ENCODE measurements around the gene CCDC7.

CCDC7 gene

GRCh38 chr10:32445036-32445435 lies 904 bp upstream of the CCDC7 start:
- no peaks in the 10 kb centered on the region for H3K36me3 ChIP-seq (ENCODE audit: control insufficient read depth in 1 of 2, insufficient read depth in 2 of 2, low read depth in 1 of 2, low read length in 2 of 2)
- peaks cover 2% of the 10 kb centered on the region for H3K79me1 ChIP-seq (replicated peaks; ENCODE audit: low read length, poor library complexity, severe bottlenecking)
- H4K91ac ChIP-seq (ENCODE audit: low read length) = no peak overlapping the region
- peak overlapping the region; percentile 100 for H3K9ac ChIP-seq (ENCODE audit: low read length)
- no peak overlapping the region for H2AFZ ChIP-seq (ENCODE audit: low read depth, low read length)
- H4K8ac ChIP-seq (ENCODE audit: low read length) = no peak overlapping the region
- H3K4me3 ChIP-seq (ENCODE audit: insufficient read depth in 1 of 2, low read depth in 1 of 2, low read length in 2 of 2) = peak overlapping the region in 1 of 2 experiments; percentile 95
- H3K23ac ChIP-seq (ENCODE audit: low read length in 2 of 2) = no peak overlapping the region
- H3K9me3 ChIP-seq (ENCODE audit: control insufficient read depth, low read length) = no peaks in the 10 kb centered on the region
- no peak overlapping the region for H2BK120ac ChIP-seq (ENCODE audit: low read depth, low read length)
- H3K14ac ChIP-seq (ENCODE audit: low read length in 2 of 2) = no peak overlapping the region
- H2BK12ac ChIP-seq (ENCODE audit: low read length in 2 of 2) = no peak overlapping the region
- H3K4ac ChIP-seq (ENCODE audit: low read depth in 1 of 2, low read length in 2 of 2) = no peak overlapping the region
- H3K4me2 ChIP-seq (ENCODE audit: low read length, poor library complexity, severe bottlenecking) = no peak overlapping the region
- no peak overlapping the region for H2BK15ac ChIP-seq (ENCODE audit: low read depth, poor library complexity, severe bottlenecking)
- no peak overlapping the region for H3K27ac ChIP-seq (ENCODE audit: low read length, poor library complexity, severe bottlenecking)
- no peak overlapping the region for H3K18ac ChIP-seq (ENCODE audit: low read depth in 1 of 2, low read length in 2 of 2)
- no peak overlapping the region for H2AK5ac ChIP-seq (ENCODE audit: low read length, severe bottlenecking)
- 95% methylated on average over 4 of the region's 4 CpGs for WGBS
- H3K4me1 ChIP-seq (ENCODE audit: control insufficient read depth, insufficient read depth, low read depth, low read length) = no peaks in the 10 kb centered on the region
- H3K27me3 ChIP-seq (ENCODE audit: control insufficient read depth in 1 of 2, insufficient read depth in 1 of 2, low read length in 2 of 2) = peaks cover 4 to 5% of the 10 kb centered on the region in 2 experiments
- H2BK5ac ChIP-seq (ENCODE audit: low read depth, low read length, poor library complexity, severe bottlenecking) = no peak overlapping the region
- no peak for DNase-seq

- no peak overlapping the region for H2BK15ac ChIP-seq (ENCODE audit: low read depth, poor library complexity, severe bottlenecking)
- no peaks in the 10 kb centered on the region for H3K4me1 ChIP-seq (ENCODE audit: control insufficient read depth, insufficient read depth, low read depth, low read length)
- peak overlapping the region; percentile 57 to 95 for H3K4me3 ChIP-seq (ENCODE audit: insufficient read depth in 1 of 2, low read depth in 1 of 2, low read length in 2 of 2)
- H2AFZ ChIP-seq (ENCODE audit: low read depth, low read length) = peak overlapping the region; percentile 23
- H3K14ac ChIP-seq (ENCODE audit: low read length in 2 of 2) = peak overlapping the region in 1 of 2 experiments; percentile 90
- H3K23ac ChIP-seq (ENCODE audit: low read length in 2 of 2) = no peak overlapping the region
- peak overlapping the region; percentile 86 for H3K4me2 ChIP-seq (ENCODE audit: low read length, poor library complexity, severe bottlenecking)
- peak overlapping the region; percentile 90 to 92 for H3K18ac ChIP-seq (ENCODE audit: low read depth in 1 of 2, low read length in 2 of 2)
- no peaks in the 10 kb centered on the region for H3K27me3 ChIP-seq (ENCODE audit: control insufficient read depth in 1 of 2, insufficient read depth in 1 of 2, low read length in 2 of 2)
- peak overlapping the region; percentile 89 for H2BK5ac ChIP-seq (ENCODE audit: low read depth, low read length, poor library complexity, severe bottlenecking)
- 22% methylated on average over 11 of the region's 18 CpGs for WGBS
- no peaks in the 10 kb centered on the region for H3K9me3 ChIP-seq (ENCODE audit: control insufficient read depth, low read length)
- H3K4ac ChIP-seq (ENCODE audit: low read depth in 1 of 2, low read length in 2 of 2) = peak overlapping the region in 1 of 2 experiments; percentile 69
- H3K36me3 ChIP-seq (ENCODE audit: control insufficient read depth in 1 of 2, insufficient read depth in 2 of 2, low read depth in 1 of 2, low read length in 2 of 2) = peaks cover 0 to 3% of the 10 kb centered on the region in 2 experiments
- H4K8ac ChIP-seq (ENCODE audit: low read length) = peak overlapping the region; percentile 95
- H4K91ac ChIP-seq (ENCODE audit: low read length) = no peak overlapping the region
- H3K9ac ChIP-seq (ENCODE audit: low read length) = peak overlapping the region; percentile 100
- peak overlapping the region; percentile 96 for H3K27ac ChIP-seq (ENCODE audit: low read length, poor library complexity, severe bottlenecking)
- DNase-seq = peak; percentile 5
- H2BK12ac ChIP-seq (ENCODE audit: low read length in 2 of 2) = no peak overlapping the region
- H2AK5ac ChIP-seq (ENCODE audit: low read length, severe bottlenecking) = no peak overlapping the region
- H2BK120ac ChIP-seq (ENCODE audit: low read depth, low read length) = no peak overlapping the region
- H3K79me1 ChIP-seq (replicated peaks; ENCODE audit: low read length, poor library complexity, severe bottlenecking) = peaks cover 2% of the 10 kb centered on the region
Observed at GRCh38 chr10:32446536-32447406, 831 bp downstream of the CCDC7 start.

GRCh38 chr10:32454148-32454547 lies 8.2 kb downstream of the CCDC7 start:
- DNase-seq = no peak
- no peak overlapping the region for H3K23ac ChIP-seq (ENCODE audit: low read length in 2 of 2)
- peaks cover 0 to 50% of the 10 kb centered on the region in 2 experiments for H3K36me3 ChIP-seq (ENCODE audit: control insufficient read depth in 1 of 2, insufficient read depth in 2 of 2, low read depth in 1 of 2, low read length in 2 of 2)
- H3K4me3 ChIP-seq (ENCODE audit: insufficient read depth in 1 of 2, low read depth in 1 of 2, low read length in 2 of 2) = no peak overlapping the region
- no peak overlapping the region for H2AK5ac ChIP-seq (ENCODE audit: low read length, severe bottlenecking)
- no peaks in the 10 kb centered on the region for H3K4me1 ChIP-seq (ENCODE audit: control insufficient read depth, insufficient read depth, low read depth, low read length)
- H3K79me1 ChIP-seq (replicated peaks; ENCODE audit: low read length, poor library complexity, severe bottlenecking) = no peaks in the 10 kb centered on the region
- H3K9me3 ChIP-seq (ENCODE audit: control insufficient read depth, low read length) = no peaks in the 10 kb centered on the region
- no peaks in the 10 kb centered on the region for H3K27me3 ChIP-seq (ENCODE audit: control insufficient read depth in 1 of 2, insufficient read depth in 1 of 2, low read length in 2 of 2)
- H3K9ac ChIP-seq (ENCODE audit: low read length) = no peak overlapping the region
- H3K4me2 ChIP-seq (ENCODE audit: low read length, poor library complexity, severe bottlenecking) = no peak overlapping the region
- no peak overlapping the region for H3K14ac ChIP-seq (ENCODE audit: low read length in 2 of 2)
- H3K4ac ChIP-seq (ENCODE audit: low read depth in 1 of 2, low read length in 2 of 2) = no peak overlapping the region
- H2BK15ac ChIP-seq (ENCODE audit: low read depth, poor library complexity, severe bottlenecking) = no peak overlapping the region
- no peak overlapping the region for H2BK12ac ChIP-seq (ENCODE audit: low read length in 2 of 2)
- H2BK120ac ChIP-seq (ENCODE audit: low read depth, low read length) = no peak overlapping the region
- 97% methylated on average over 4 of the region's 4 CpGs for WGBS
- no peak overlapping the region for H4K91ac ChIP-seq (ENCODE audit: low read length)
- H3K18ac ChIP-seq (ENCODE audit: low read depth in 1 of 2, low read length in 2 of 2) = no peak overlapping the region
- no peak overlapping the region for H3K27ac ChIP-seq (ENCODE audit: low read length, poor library complexity, severe bottlenecking)
- H2AFZ ChIP-seq (ENCODE audit: low read depth, low read length) = no peak overlapping the region
- H4K8ac ChIP-seq (ENCODE audit: low read length) = no peak overlapping the region
- no peak overlapping the region for H2BK5ac ChIP-seq (ENCODE audit: low read depth, low read length, poor library complexity, severe bottlenecking)

GRCh38 chr10:32459051-32459698 lies 13.2 kb downstream of the CCDC7 start:
- H2AFZ ChIP-seq (ENCODE audit: low read depth, low read length) = no peak overlapping the region
- H3K14ac ChIP-seq (ENCODE audit: low read length in 2 of 2) = no peak overlapping the region
- WGBS = no CpG with 5 or more reads among the region's 1 CpG
- H3K18ac ChIP-seq (ENCODE audit: low read depth in 1 of 2, low read length in 2 of 2) = no peak overlapping the region
- H2BK5ac ChIP-seq (ENCODE audit: low read depth, low read length, poor library complexity, severe bottlenecking) = no peak overlapping the region
- H3K79me1 ChIP-seq (replicated peaks; ENCODE audit: low read length, poor library complexity, severe bottlenecking) = no peaks in the 10 kb centered on the region
- no peak overlapping the region for H3K4me2 ChIP-seq (ENCODE audit: low read length, poor library complexity, severe bottlenecking)
- H2BK15ac ChIP-seq (ENCODE audit: low read depth, poor library complexity, severe bottlenecking) = no peak overlapping the region
- no peak overlapping the region for H3K4me3 ChIP-seq (ENCODE audit: insufficient read depth in 1 of 2, low read depth in 1 of 2, low read length in 2 of 2)
- no peaks in the 10 kb centered on the region for H3K4me1 ChIP-seq (ENCODE audit: control insufficient read depth, insufficient read depth, low read depth, low read length)
- peaks cover 0 to 32% of the 10 kb centered on the region in 2 experiments for H3K36me3 ChIP-seq (ENCODE audit: control insufficient read depth in 1 of 2, insufficient read depth in 2 of 2, low read depth in 1 of 2, low read length in 2 of 2)
- no peak overlapping the region for H3K4ac ChIP-seq (ENCODE audit: low read depth in 1 of 2, low read length in 2 of 2)
- no peak overlapping the region for H3K27ac ChIP-seq (ENCODE audit: low read length, poor library complexity, severe bottlenecking)
- no peak overlapping the region for H2BK120ac ChIP-seq (ENCODE audit: low read depth, low read length)
- H2AK5ac ChIP-seq (ENCODE audit: low read length, severe bottlenecking) = no peak overlapping the region
- no peak overlapping the region for H4K91ac ChIP-seq (ENCODE audit: low read length)
- no peak overlapping the region for H4K8ac ChIP-seq (ENCODE audit: low read length)
- H3K9ac ChIP-seq (ENCODE audit: low read length) = no peak overlapping the region
- no peaks in the 10 kb centered on the region for H3K9me3 ChIP-seq (ENCODE audit: control insufficient read depth, low read length)
- no peak overlapping the region for H3K23ac ChIP-seq (ENCODE audit: low read length in 2 of 2)
- no peak overlapping the region for H2BK12ac ChIP-seq (ENCODE audit: low read length in 2 of 2)
- no peaks in the 10 kb centered on the region for H3K27me3 ChIP-seq (ENCODE audit: control insufficient read depth in 1 of 2, insufficient read depth in 1 of 2, low read length in 2 of 2)
- no peak for DNase-seq

Data from mesenchymal stem cell (in vitro differentiated cells and primary cell).